IMR-90 (cell line): ENCODE data around the gene MICALL2. TPM values are rescaled to one million over a fixed set of nuclear protein-coding genes. Genes with fewer than 3 reads are reported as not detected.

Source experiments
- ATAC-seq: fragments of 200-7000 bp; cut with Tn5 transposase; 2 replicates; pipeline ENCODE4 v1.9.1; 2020; ENCODE audit warnings: low read depth, mild to moderate bottlenecking, moderate library complexity
- BruUV-seq: library from RNA; stranded (reverse); fragments of 400-500 nt; replicated peaks from 2 replicates; lab custom pipeline; 2021; lab: Mats Ljungman, UMichigan
- CTCF ChIA-PET: fragments of 300-600 bp; formaldehyde crosslinking; extraction: SDS; loops from one replicate; lab custom pipeline; 2021; ENCODE audit warnings: antibody characterized with exemption; lab: Yijun Ruan, JAX
- POLR2A ChIA-PET: fragments of 300-600 bp; sonication (Branson Sonifier 250); formaldehyde crosslinking; loops from one replicate; lab custom pipeline; 2022; ENCODE audit warnings: antibody characterized with exemption; ENCODE audit not compliant: unreplicated experiment; lab: Charles Lee
- DNase-seq: peaks from one replicate; pipeline ENCODE4 v3.0.0; 2013
- H2AFZ ChIP-seq: replicated peaks from 2 replicates; pipeline ENCODE3; 2013; ENCODE audit warnings: low read length, mild to moderate bottlenecking; ENCODE audit not compliant: poor library complexity
- H2AK5ac ChIP-seq: 2 replicates; pipeline ENCODE4 v1.6.1; 2013; ENCODE audit warnings: low read depth, low read length, inconsistent platforms
- H2AK9ac ChIP-seq: replicated peaks from 2 replicates; pipeline ENCODE3; 2013; ENCODE audit warnings: mild to moderate bottlenecking, low read depth, low read length, moderate library complexity; ENCODE audit not compliant: poor library complexity
- H2BK120ac ChIP-seq: 2 replicates; pipeline ENCODE4 v1.6.1; 2013; ENCODE audit warnings: low read depth, low read length, inconsistent platforms
- H2BK15ac ChIP-seq: 3 replicates; pipeline ENCODE4 v1.6.1; 2013; ENCODE audit warnings: low read depth, low read length, inconsistent platforms
- H2BK20ac ChIP-seq: 2 replicates; pipeline ENCODE4 v1.6.1; 2013; ENCODE audit warnings: low read depth, mild to moderate bottlenecking, inconsistent platforms, low read length, moderate library complexity
- H2BK5ac ChIP-seq: 2 replicates; pipeline ENCODE4 v1.6.1; 2013; ENCODE audit warnings: mild to moderate bottlenecking, low read depth, low read length, inconsistent platforms; ENCODE audit not compliant: poor library complexity, severe bottlenecking
- H3K14ac ChIP-seq: replicated peaks from 2 replicates; pipeline ENCODE4 v1.6.1; 2013; ENCODE audit warnings: low read depth, low read length, inconsistent platforms
- H3K18ac ChIP-seq: 2 replicates; pipeline ENCODE4 v1.6.1; 2013; ENCODE audit warnings: low read depth, low read length, control low read depth
- H3K23ac ChIP-seq: 2 replicates; pipeline ENCODE4 v1.6.1; 2013; ENCODE audit warnings: low read depth, low read length, inconsistent platforms
- H3K27ac ChIP-seq: 2 replicates; pipeline ENCODE4 v1.5.1; 2013; ENCODE audit warnings: mild to moderate bottlenecking, control low read depth, low read length; ENCODE audit not compliant: insufficient read depth
- H3K27me3 ChIP-seq: 2 replicates; pipeline ENCODE4 v1.6.1; 2013; ENCODE audit warnings: low read length; ENCODE audit not compliant: control insufficient read depth, insufficient read depth
- H3K36me3 ChIP-seq: 2 replicates; pipeline ENCODE4 v1.6.1; 2013; ENCODE audit warnings: low read length, mixed read lengths; ENCODE audit not compliant: control insufficient read depth, insufficient read depth
- H3K4ac ChIP-seq: 2 replicates; pipeline ENCODE4 v1.6.1; 2013; ENCODE audit warnings: low read depth, low read length, inconsistent platforms
- H3K4me1 ChIP-seq: 2 replicates; pipeline ENCODE4 v1.6.1; 2013; ENCODE audit warnings: low read length, mixed read lengths; ENCODE audit not compliant: control insufficient read depth, insufficient read depth
- H3K4me2 ChIP-seq: 2 replicates; pipeline ENCODE4 v1.6.1; 2013; ENCODE audit warnings: low read depth, mild to moderate bottlenecking, control low read depth, low read length, moderate library complexity
- H3K4me3 ChIP-seq: 2 replicates; pipeline ENCODE4 v1.5.1; 2013; ENCODE audit warnings: low read depth, mild to moderate bottlenecking, control low read depth, low read length, moderate library complexity; ENCODE audit not compliant: insufficient read depth
- H3K56ac ChIP-seq: 2 replicates; pipeline ENCODE4 v1.6.1; 2013; ENCODE audit warnings: low read length, inconsistent platforms; ENCODE audit not compliant: insufficient read depth; ENCODE audit errors: extremely low read depth
- H3K79me1 ChIP-seq, 2 experiments: 2 replicates each; pipeline ENCODE4 v1.6.1; 2013; ENCODE audit warnings: low read length in 2 of 2, inconsistent platforms in 1 of 2, low read depth in 1 of 2
- H3K9ac ChIP-seq: 2 replicates; pipeline ENCODE4 v1.6.1; 2013; ENCODE audit warnings: low read depth, low read length, control low read depth
- H3K9me1 ChIP-seq: 2 replicates; pipeline ENCODE4 v1.6.1; 2013; ENCODE audit warnings: low read length, inconsistent platforms; ENCODE audit not compliant: insufficient read depth
- H3K9me3 ChIP-seq: 2 replicates; pipeline ENCODE4 v1.6.1; 2013; ENCODE audit warnings: low read length; ENCODE audit not compliant: control insufficient read depth, insufficient read depth
- H4K20me1 ChIP-seq: 2 replicates; pipeline ENCODE4 v1.6.1; 2013; ENCODE audit warnings: low read length, inconsistent platforms; ENCODE audit not compliant: insufficient read depth
- H4K5ac ChIP-seq: 2 replicates; pipeline ENCODE4 v1.6.1; 2013; ENCODE audit warnings: mild to moderate bottlenecking, low read depth, low read length, control low read depth
- H4K8ac ChIP-seq, 2 experiments: 2 replicates each; pipeline ENCODE4 v1.6.1; 2013; ENCODE audit warnings: low read depth in 2 of 2, low read length in 2 of 2, control low read depth in 1 of 2, inconsistent platforms in 1 of 2
- H4K91ac ChIP-seq: 2 replicates; pipeline ENCODE4 v1.6.1; 2013; ENCODE audit warnings: low read depth, low read length, inconsistent platforms; ENCODE audit not compliant: insufficient read depth
- BHLHE40 ChIP-seq: fragments of 150-350 bp; IDR thresholded peaks from 2 replicates; pipeline ENCODE4 v1.6.1; 2016; ENCODE audit warnings: mild to moderate bottlenecking, low read depth, low read length
- CEBPB ChIP-seq: IDR thresholded peaks from 2 replicates; pipeline ENCODE4 v1.6.1; 2012; ENCODE audit warnings: low read depth, low read length, improper control_type of control experiment
- CHD1 ChIP-seq: IDR thresholded peaks from 2 replicates; pipeline ENCODE4 v1.6.1; 2012; ENCODE audit warnings: low read depth, low read length, improper control_type of control experiment
- CTCF ChIP-seq: conservative IDR thresholded peaks from 2 replicates; pipeline ENCODE4 v1.5.1; 2012; ENCODE audit warnings: mild to moderate bottlenecking, low read depth, low read length, improper control_type of control experiment
- ELK1 ChIP-seq: fragments of 150-350 bp; IDR thresholded peaks from 2 replicates; pipeline ENCODE4 v1.6.1; 2016; ENCODE audit warnings: low read depth, mild to moderate bottlenecking, low read length, moderate library complexity, borderline replicate concordance
- FOS ChIP-seq: fragments of 150-350 bp; IDR thresholded peaks from 2 replicates; pipeline ENCODE4 v1.6.1; 2016; ENCODE audit warnings: low read depth, low read length
- MAFK ChIP-seq: IDR thresholded peaks from 2 replicates; pipeline ENCODE4 v1.6.1; 2012; ENCODE audit warnings: low read depth, low read length, improper control_type of control experiment
- MAZ ChIP-seq: IDR thresholded peaks from 2 replicates; pipeline ENCODE4 v1.6.1; 2012; ENCODE audit warnings: low read depth, mild to moderate bottlenecking, low read length, improper control_type of control experiment, moderate library complexity, borderline replicate concordance
- MXI1 ChIP-seq: IDR thresholded peaks from 2 replicates; pipeline ENCODE4 v1.6.1; 2012; ENCODE audit warnings: low read depth, mild to moderate bottlenecking, low read length, moderate library complexity, borderline replicate concordance
- NFE2L2 ChIP-seq: fragments of 150-350 bp; IDR thresholded peaks from 2 replicates; pipeline ENCODE4 v1.6.1; 2016; ENCODE audit warnings: low read depth, mild to moderate bottlenecking, low read length
- POLR2A ChIP-seq: IDR thresholded peaks from 2 replicates; pipeline ENCODE4 v1.6.1; 2012; ENCODE audit warnings: mild to moderate bottlenecking, low read depth, low read length
- RAD21 ChIP-seq: IDR thresholded peaks from 2 replicates; pipeline ENCODE4 v1.6.1; 2012; ENCODE audit warnings: low read length, improper control_type of control experiment
- RCOR1 ChIP-seq: IDR thresholded peaks from 2 replicates; pipeline ENCODE4 v1.6.1; 2012; ENCODE audit warnings: mild to moderate bottlenecking, low read length, improper control_type of control experiment; ENCODE audit not compliant: insufficient replicate concordance
- RFX5 ChIP-seq: IDR thresholded peaks from 2 replicates; pipeline ENCODE4 v1.8.0; 2012; ENCODE audit warnings: low read depth, mild to moderate bottlenecking, low read length, moderate library complexity
- SMC3 ChIP-seq: fragments of 150-350 bp; IDR thresholded peaks from 2 replicates; pipeline ENCODE4 v1.6.1; 2016; ENCODE audit warnings: low read depth, mild to moderate bottlenecking, antibody characterized with exemption, low read length, moderate library complexity
- USF2 ChIP-seq: fragments of 150-350 bp; IDR thresholded peaks from 2 replicates; pipeline ENCODE4 v1.6.1; 2017; ENCODE audit warnings: mild to moderate bottlenecking, antibody characterized with exemption, low read length, low read depth
- WGBS, 2 experiments: methylation state at CpG; one replicate each; pipeline versions ENCODE4 v1.1.5 to v1.1.7; 2013; ENCODE audit warnings: missing lambda C conversion rate in 2 of 2; ENCODE audit not compliant: insufficient read length in 1 of 2; ENCODE audit errors: extremely low coverage in 2 of 2; 5-methylcytosine and 5-hydroxymethylcytosine counted together
- dilution Hi-C: fragments of 300-500 bp; cut with HindIII; formaldehyde crosslinking; loops from one replicate; pipeline ENCODE4 v1.14.3; 2018; ENCODE audit warnings: low sequenced_read_pairs; ENCODE audit not compliant: unreplicated experiment
- in situ Hi-C: fragments of 300-500 bp; cut with MboI; formaldehyde crosslinking; loops from 3 replicates; pipeline ENCODE4 v1.14.3; 2019; ENCODE audit warnings: low sequenced_read_pairs, inconsistent platforms, mixed read lengths
- intact Hi-C: fragments of 100-400 bp; cut with micrococcal nuclease; formaldehyde crosslinking; loops from 2 replicates; pipeline ENCODE4 v1.10.0; 2022
- polyA plus RNA-seq, 3 experiments: library from polyadenylated mRNA; depleted of rRNA; stranded (reverse); fragments of >200 nt; gene quantifications; 2 replicates each; pipeline ENCODE4 v1.2.3, GENCODE V29; 2012; ENCODE audit warnings: low replicate concordance in 1 of 3
- total RNA-seq: library from RNA; depleted of rRNA; stranded (reverse); fragments of >200 nt; gene quantifications from 2 replicates; pipeline ENCODE4 v1.2.3, GENCODE V29; 2012

MICALL2 gene
- total and polyA plus RNA-seq, 2 of the 4 experiments (the other 2 are of a cell fraction): 6.6 to 34.1 TPM

GRCh38 chr7:1446620-1447032 is 12.6 kb downstream of the MICALL2 start:
- no peak overlapping the region for H2AK9ac ChIP-seq
- CTCF ChIA-PET: no interaction called here

More at GRCh38 chr7:1446620-1447032, 12.6 kb downstream of the MICALL2 start:
- Histone ChIP-seq H4K20me1 (peaks cover 4% of the 10 kb centered on the region; the same call in 1 of the 2 replicates), H3K9me3 (no peaks in the 10 kb centered on the region), H3K27ac (no peak overlapping the region), H3K79me1 (peaks cover 0 to 18% of the 10 kb centered on the region in 2 experiments; a peak in 2 of 4 replicates), H2BK5ac (no peak overlapping the region), H3K14ac (no peak overlapping the region), H3K4me3 (no peak overlapping the region), H3K9ac (no peak overlapping the region), H2AK5ac (no peak overlapping the region), H2BK20ac (no peak overlapping the region), H4K8ac (no peak overlapping the region), H3K9me1 (no peaks in the 10 kb centered on the region), H4K5ac (no peak overlapping the region), H2BK15ac (no peak overlapping the region), H3K56ac (no peak overlapping the region), H3K23ac (no peak overlapping the region), H2BK120ac (no peak overlapping the region), H3K4me1 (peaks cover 17% of the 10 kb centered on the region), H4K91ac (no peak overlapping the region), H3K4me2 (no peak overlapping the region), H3K27me3 (no peaks in the 10 kb centered on the region), H3K4ac (no peak overlapping the region), H3K36me3 (peaks cover 21% of the 10 kb centered on the region; the same call in 1 of the 2 replicates), H3K18ac (no peak overlapping the region), H2AFZ (no peak overlapping the region)
- no peak for ATAC-seq
- no peak for TF ChIP-seq CHD1
- TF ChIP-seq POLR2A: no peak
- TF ChIP-seq ELK1: no peak
- no peak for TF ChIP-seq SMC3
- no peak for TF ChIP-seq MAFK
- TF ChIP-seq NFE2L2: no peak
- no peak for TF ChIP-seq BHLHE40
- TF ChIP-seq FOS: no peak
- no peak for TF ChIP-seq USF2
- TF ChIP-seq CTCF: no peak
- no peak for TF ChIP-seq MXI1
- TF ChIP-seq RFX5: no peak
- TF ChIP-seq RCOR1: no peak
- TF ChIP-seq MAZ: no peak
- TF ChIP-seq RAD21: no peak
- TF ChIP-seq CEBPB: no peak
- dilution Hi-C loops: no loop called here
- POLR2A ChIA-PET: no interaction called here
- in situ Hi-C loops: no loop called here
- no peak for DNase-seq
- BruUV-seq: no TSS peak
- intact Hi-C loops: no loop called here
- 88% methylated on average over 11 of the region's 17 CpGs; no CpG with 5 or more reads in 1 of the 2 experiments for WGBS, 2 experiments
